OCI-M1 (cell line): ENCODE data around the gene DARS2.
"Not testable (repeated sequence)": the region's sequence is repeated elsewhere in the genome, so short reads cannot be mapped to it uniquely, and the experiment has no call there.

Experiments used
- DNase-seq: peaks from one replicate; lab custom pipeline; 2025; lab: John Stamatoyannopoulos, UW

DARS2 gene

GRCh38 chr1:173862146-173862768, 37.8 kb downstream of the DARS2 start:
- not testable (repeated sequence) for DNase-seq

- DNase-seq: peak; percentile 42
Observed at GRCh38 chr1:173862769-173863223, 38.3 kb downstream of the DARS2 start.

DNA sequence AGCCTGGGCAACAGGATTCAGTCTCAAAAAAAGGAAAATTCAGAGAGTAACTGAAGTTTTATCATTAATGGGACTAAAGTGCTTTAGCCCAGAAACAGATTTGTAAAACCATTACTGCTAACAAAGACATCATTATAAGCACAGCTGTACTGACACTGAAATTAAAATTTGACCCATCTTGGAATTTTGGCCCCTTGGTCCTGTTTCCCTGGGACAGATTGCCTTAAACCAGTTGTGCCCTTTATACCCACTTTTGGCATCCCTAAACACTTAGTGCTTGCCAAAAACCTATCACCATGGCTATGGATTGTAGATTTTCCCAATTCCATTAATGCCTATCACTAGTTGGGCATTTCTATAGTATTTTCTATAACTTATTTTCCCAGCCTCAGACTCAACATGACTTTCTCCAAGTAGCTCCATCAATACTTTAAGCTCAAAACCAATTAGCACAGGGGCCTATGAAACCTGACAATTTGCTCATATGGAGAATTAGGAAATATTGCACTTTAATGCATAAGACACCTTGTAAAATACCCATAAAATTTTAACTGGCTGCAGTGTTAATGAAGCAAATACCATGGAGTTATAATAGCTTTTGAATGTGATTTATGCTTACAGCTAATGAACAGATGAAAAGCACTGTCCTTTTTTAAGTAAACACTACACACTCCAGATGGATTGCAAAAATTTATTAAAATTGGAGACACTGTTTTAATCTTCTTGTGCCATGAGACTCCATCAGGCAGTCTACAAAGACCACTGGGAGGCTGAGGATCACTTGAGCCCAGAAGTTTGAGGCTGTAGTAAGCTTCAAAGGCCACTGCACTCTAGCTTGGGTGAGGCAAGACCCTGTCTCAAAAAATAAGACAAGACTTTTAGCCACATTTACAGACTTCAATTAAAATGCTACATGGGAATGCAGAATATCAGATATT, 39.0 kb downstream of the DARS2 start:
- DNase-seq: peak; percentile 37

- no peak for DNase-seq
Observed at GRCh38 chr1:173864179-173864867, 39.9 kb downstream of the DARS2 start.

- no peak for DNase-seq
Observed at GRCh38 chr1:173865468-173866164, 41.1 kb downstream of the DARS2 start.

- DNase-seq: peak; percentile 24
Observed at GRCh38 chr1:173866413-173867115, 42.1 kb downstream of the DARS2 start.

DNA sequence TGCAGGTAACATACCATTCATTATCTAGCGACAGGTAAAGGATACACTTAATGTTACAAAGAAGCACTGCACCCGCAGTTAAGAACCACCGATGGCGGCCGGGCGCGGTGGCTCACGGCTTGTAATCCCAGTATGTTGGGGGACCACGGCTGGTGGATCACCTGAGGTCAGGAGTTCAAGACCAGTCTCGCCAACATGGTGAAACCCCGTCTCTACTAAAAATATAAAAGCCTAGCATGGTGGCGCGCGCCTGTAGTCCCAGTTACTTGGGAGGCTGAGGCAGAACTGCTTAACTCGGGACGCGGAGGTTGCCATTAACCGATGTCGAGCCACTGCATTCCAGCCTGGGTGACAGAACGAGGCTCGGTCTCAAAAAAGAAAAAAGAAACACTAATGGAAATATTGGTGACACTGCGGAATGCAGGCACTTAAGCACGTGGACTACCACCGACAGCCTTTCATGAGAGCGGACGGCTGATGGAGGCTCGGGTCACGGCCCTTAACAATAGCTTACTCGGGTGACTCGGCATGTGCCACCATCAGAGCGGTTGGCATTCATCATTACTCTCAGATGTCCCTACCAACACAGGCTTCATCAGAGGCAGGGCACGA, 42.8 kb downstream of the DARS2 start:
- DNase-seq: no peak

GRCh38 chr1:173867753-173868265, 43.3 kb downstream of the DARS2 start, which contains the start of gene GAS5:
TSS of gene GAS5 (minus strand) at chr1:173867989.
- peak; percentile 100 for DNase-seq

DNA sequence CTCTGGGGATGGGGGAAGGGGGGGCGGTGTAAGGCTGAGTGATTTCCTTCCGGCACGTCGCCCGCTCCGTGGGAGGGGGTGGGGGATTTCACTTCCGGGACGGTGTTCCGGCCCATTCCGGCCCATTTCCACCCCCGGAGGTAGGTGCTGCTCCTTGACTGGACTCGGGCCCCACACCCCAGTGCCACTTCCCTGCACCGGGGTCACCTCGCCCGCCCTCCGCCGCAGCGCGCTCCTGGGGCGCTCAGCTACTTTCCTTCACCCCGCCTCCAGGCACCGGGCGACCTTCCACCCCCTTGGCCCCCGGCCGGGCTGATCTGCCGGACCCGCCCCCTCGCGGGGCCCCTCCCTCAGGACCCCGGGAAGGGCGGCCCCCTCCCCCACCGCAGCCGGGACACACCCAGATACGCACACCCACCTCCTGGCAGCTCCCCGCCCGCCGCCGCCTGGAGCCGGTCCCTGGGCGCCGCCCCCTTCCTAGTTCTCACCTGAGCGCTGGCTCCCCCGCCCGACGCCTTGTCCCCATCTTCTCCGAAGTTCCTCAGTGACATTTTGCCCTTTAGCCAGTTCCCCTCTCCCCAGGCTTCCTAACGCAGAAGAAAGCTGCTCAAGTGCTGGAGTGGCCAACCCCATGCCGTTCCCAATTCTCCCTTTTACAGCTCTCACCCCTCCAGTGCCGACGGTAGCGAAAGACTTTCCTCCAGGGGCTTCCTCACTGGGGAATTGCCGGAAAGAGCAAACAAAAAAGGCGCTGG, 44.0 kb downstream of the DARS2 start, which contains the start of gene ZBTB37:
ZBTB37 (plus strand) TSS at position 115 of the 755 bp plus-strand sequence. CDS start 1,846 bp downstream, outside the sequence.
- peak; percentile 97 for DNase-seq

DNA sequence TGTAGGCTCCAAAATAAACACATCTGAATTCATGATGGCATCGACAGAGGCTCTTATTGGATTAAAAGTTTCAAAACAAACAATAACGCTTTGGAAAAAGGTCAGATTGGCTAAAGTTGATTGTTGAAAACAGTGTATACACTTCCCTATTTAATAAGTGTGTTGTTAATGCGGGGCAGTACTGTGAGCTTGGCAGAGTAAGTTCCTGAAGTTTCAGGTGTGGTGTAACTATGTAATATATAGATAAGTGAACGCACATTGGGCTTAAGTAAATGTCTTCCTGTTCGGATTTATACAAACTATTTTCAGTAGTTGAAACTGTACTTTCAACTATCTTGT, 44.5 kb downstream of the DARS2 start:
- DNase-seq: no peak

GRCh38 chr1:173870252-173871075, 46.0 kb downstream of the DARS2 start:
- peak; percentile 56 for DNase-seq

DNA sequence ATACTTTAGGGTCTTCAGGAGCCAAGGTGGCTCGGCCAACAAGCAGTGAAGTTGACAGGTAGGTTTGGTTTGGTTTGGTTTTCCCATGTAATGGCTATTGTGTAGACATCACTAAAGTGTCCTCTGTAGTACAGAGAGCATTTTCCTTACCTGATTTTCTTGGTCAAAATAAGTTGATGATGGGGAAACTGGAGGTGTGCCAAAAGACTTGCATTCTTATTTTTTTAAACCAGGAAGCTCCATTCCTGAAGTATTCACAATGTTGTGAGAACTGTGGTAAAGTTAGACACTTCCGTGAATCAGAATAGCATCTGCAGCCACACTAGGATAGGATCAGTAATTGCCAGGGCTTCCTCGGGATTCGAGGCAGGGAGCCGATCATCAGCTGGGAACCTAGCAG, 46.6 kb downstream of the DARS2 start:
- no peak for DNase-seq

DNA sequence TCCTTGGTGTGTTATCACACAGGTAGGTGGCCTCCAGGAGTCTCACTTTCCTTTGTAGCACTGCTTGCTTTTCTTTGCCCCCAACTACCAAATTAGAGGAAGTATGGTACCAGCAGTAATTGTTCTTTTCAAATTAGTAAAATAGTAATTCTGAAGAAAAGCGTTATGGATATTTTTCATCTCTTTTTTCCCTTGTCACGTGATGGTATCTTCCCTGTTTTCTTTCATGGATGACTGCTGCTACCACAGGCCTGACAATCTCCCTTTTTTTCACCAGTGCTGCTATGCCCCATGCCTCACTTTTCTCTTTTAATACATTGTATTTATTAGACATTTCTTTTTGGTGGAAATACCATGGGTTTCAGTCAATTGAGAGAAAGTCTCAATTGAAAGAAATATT, 47.0 kb downstream of the DARS2 start:
- DNase-seq: no peak

DNA sequence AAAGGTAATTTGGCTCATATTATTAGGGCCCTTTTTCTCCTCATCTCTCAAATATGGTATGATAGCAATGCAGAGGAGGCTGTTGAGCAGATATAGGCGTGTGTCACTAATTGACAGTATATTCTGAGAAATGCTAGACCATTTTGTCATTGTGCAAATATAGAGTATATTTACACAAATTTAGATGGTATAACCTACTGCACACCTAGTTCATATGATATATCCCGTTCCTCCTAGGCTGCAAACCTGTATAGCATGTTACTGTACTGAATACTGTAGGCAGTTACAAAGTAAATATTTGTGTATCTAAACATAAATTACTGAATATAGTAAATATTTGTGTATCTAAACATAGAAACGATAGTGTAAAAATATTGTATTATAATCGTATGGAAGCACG, 52.3 kb downstream of the DARS2 start:
- DNase-seq: no peak

- DNase-seq: no peak
Observed at GRCh38 chr1:173878251-173878650, 53.8 kb downstream of the DARS2 start.

DNA sequence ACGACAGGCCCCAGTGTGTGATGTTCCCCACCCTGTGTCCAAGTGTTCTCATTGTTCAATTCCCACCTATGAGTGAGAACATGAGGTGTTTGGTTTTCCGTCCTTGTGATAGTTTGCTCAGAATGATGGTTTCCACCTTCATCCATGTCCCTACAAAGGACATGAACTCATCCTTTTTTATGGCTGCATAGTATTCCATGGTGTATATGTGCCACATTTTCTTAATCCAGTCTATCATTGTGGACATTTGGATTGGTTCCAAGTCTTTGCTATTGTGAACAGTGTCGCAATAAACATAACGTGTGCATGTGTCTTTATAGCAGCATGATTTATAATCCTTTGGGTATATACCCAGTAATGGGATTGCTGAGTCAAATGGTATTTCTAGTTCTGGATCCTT, 56.6 kb downstream of the DARS2 start:
- DNase-seq: not testable (repeated sequence)

DNA sequence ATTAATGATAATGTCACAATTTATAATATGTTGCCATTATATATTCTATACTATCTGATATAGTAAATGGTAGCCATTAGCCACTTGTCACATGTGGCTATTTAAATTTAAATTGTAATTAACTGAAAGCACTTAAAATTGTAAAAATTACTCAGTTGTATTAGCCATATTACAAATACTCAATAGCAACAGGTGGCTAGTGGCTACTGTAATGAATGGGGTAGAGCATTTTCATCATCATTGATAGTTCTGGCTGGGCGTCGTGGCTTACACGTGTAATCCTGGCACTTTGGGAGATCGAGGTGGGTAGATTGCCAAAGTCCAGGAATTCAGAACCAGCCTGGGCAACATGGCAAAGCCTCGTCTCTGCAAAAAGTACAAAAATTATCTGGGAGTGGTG, 60.2 kb downstream of the DARS2 start:
- no peak for DNase-seq

- no peak for DNase-seq
Observed at GRCh38 chr1:173886746-173887611, 62.5 kb downstream of the DARS2 start.
